Osteocyte (in vitro differentiated cells): ENCODE data around the gene PGAP3. TPM values are rescaled to one million over a fixed set of nuclear protein-coding genes. Genes with fewer than 3 reads are reported as not detected.
A peak's percentile ranks its signal among the peaks of the same experiment; 100 is the strongest.

Source experiments
- DNase-seq: peaks from one replicate; pipeline ENCODE4 v3.0.0; 2021; ENCODE audit warnings: mixed read lengths; ENCODE audit not compliant: unreplicated experiment; ENCODE audit errors: extremely low spot score
- H3K27ac Mint-ChIP-seq: one replicate; pipeline ENCODE4 v1.8.0; 2021; ENCODE audit warnings: mild to moderate bottlenecking, mixed read lengths; ENCODE audit not compliant: unreplicated experiment
- H3K27me3 Mint-ChIP-seq: one replicate; pipeline ENCODE4 v1.8.0; 2021; ENCODE audit warnings: mixed read lengths; ENCODE audit not compliant: unreplicated experiment
- H3K36me3 Mint-ChIP-seq: one replicate; pipeline ENCODE4 v1.8.0; 2021; ENCODE audit warnings: mixed read lengths; ENCODE audit not compliant: unreplicated experiment
- H3K4me1 Mint-ChIP-seq: one replicate; pipeline ENCODE4 v1.8.0; 2021; ENCODE audit warnings: mixed read lengths; ENCODE audit not compliant: unreplicated experiment
- H3K4me3 Mint-ChIP-seq: one replicate; pipeline ENCODE4 v1.8.0; 2021; ENCODE audit warnings: mild to moderate bottlenecking, moderate library complexity, mixed read lengths; ENCODE audit not compliant: unreplicated experiment
- H3K9me3 Mint-ChIP-seq: one replicate; pipeline ENCODE4 v1.8.0; 2021; ENCODE audit warnings: mixed read lengths; ENCODE audit not compliant: unreplicated experiment
- CTCF ChIP-seq: fragments of 200-600 bp; sonication (generic); IDR thresholded peaks from 2 replicates; pipeline ENCODE4 v1.5.0; 2021; ENCODE audit warnings: antibody characterized with exemption, mild to moderate bottlenecking, moderate library complexity
- total RNA-seq: library from RNA; stranded (reverse); gene quantifications from 2 replicates; pipeline ENCODE4 v1.2.1, GENCODE V29; 2021

The PGAP3 gene
- total RNA-seq, 1 donor from 2014 or later: 33.8 TPM

GRCh38 chr17:39667945-39668924 lies 19.6 kb downstream of the PGAP3 start, which contains the start of gene PNMT:
PNMT (plus strand) TSS chr17:39668453; CDS start chr17:39668476, 23 bp downstream.
- DNase-seq: no peak
- peak; percentile 70 for TF ChIP-seq CTCF
- no peaks in the 10 kb centered on the region for H3K9me3 Mint-ChIP-seq
- no peak within 1 kb of the TSS for H3K27ac Mint-ChIP-seq
- H3K27me3 Mint-ChIP-seq: peaks cover 8% of the 10 kb centered on the region
- peaks cover 46% of the 10 kb centered on the region for H3K4me1 Mint-ChIP-seq
- peak within 1 kb of the TSS; percentile 55 for H3K4me3 Mint-ChIP-seq
- H3K36me3 Mint-ChIP-seq: no peaks in the 10 kb centered on the region

GRCh38 chr17:39667262-39667944 lies 20.5 kb downstream of the PGAP3 start:
- no peaks in the 10 kb centered on the region for H3K36me3 Mint-ChIP-seq
- TF ChIP-seq CTCF: no peak
- DNase-seq: no peak
- no peak overlapping the region for H3K27ac Mint-ChIP-seq
- peaks cover 53% of the 10 kb centered on the region for H3K4me1 Mint-ChIP-seq
- peaks cover 8% of the 10 kb centered on the region for H3K27me3 Mint-ChIP-seq
- no peak overlapping the region for H3K4me3 Mint-ChIP-seq
- H3K9me3 Mint-ChIP-seq: no peaks in the 10 kb centered on the region

- Mint-ChIP-seq H3K9me3 (no peaks in the 10 kb centered on the region), H3K4me3 (peak overlapping the region; percentile 40), H3K4me1 (peaks cover 54% of the 10 kb centered on the region), H3K27me3 (peaks cover 8% of the 10 kb centered on the region), H3K27ac (no peak overlapping the region), H3K36me3 (no peaks in the 10 kb centered on the region)
- DNase-seq: no peak
- no peak for TF ChIP-seq CTCF
These were observed 21.1 kb downstream of the PGAP3 start for GRCh38 chr17:39666601-39667261.

- peaks cover 3% of the 10 kb centered on the region for H3K36me3 Mint-ChIP-seq
- peaks cover 56% of the 10 kb centered on the region for H3K4me1 Mint-ChIP-seq
These were observed 21.6 kb downstream of the PGAP3 start for GRCh38 chr17:39666231-39666600.

More at GRCh38 chr17:39666231-39666600, 21.6 kb downstream of the PGAP3 start:
- Mint-ChIP-seq H3K27me3 (peaks cover 8% of the 10 kb centered on the region), H3K9me3 (no peaks in the 10 kb centered on the region), H3K27ac (peak overlapping the region; percentile 27), H3K4me3 (no peak overlapping the region)
- TF ChIP-seq CTCF: no peak
- DNase-seq: no peak
